HEK293 (cell line): ENCODE results near the gene GSTM1.

Experiments
- CTCF ChIP-seq: fragments of 450-650 bp; formaldehyde crosslinking; IDR thresholded peaks from 2 replicates; pipeline ENCODE4 v1.5.1; 2016; ENCODE audit warnings: missing biosample characterization, missing genetic modification characterization
- GLI2 ChIP-seq: fragments of 450-650 bp; formaldehyde crosslinking; IDR thresholded peaks from 2 replicates; pipeline ENCODE4; 2017; ENCODE audit warnings: missing biosample characterization, missing genetic modification characterization, low read depth, borderline replicate concordance
- GLIS2 ChIP-seq: fragments of 450-650 bp; formaldehyde crosslinking; IDR thresholded peaks from 2 replicates; pipeline ENCODE4 v1.5.1; 2016; ENCODE audit warnings: missing biosample characterization, missing genetic modification characterization
- IKZF3 ChIP-seq: fragments of 450-650 bp; IDR thresholded peaks from 2 replicates; pipeline ENCODE4 v1.5.0; 2018; ENCODE audit warnings: missing biosample characterization, mild to moderate bottlenecking, missing genetic modification characterization, moderate library complexity
- KLF17 ChIP-seq: fragments of 450-650 bp; formaldehyde crosslinking; IDR thresholded peaks from 2 replicates; pipeline ENCODE4 v1.5.1; 2016; ENCODE audit warnings: missing biosample characterization, missing genetic modification characterization
- MYNN ChIP-seq: fragments of 450-650 bp; formaldehyde crosslinking; IDR thresholded peaks from 2 replicates; pipeline ENCODE4 v1.5.1; 2016; ENCODE audit warnings: missing biosample characterization, missing genetic modification characterization, borderline replicate concordance
- OVOL3 ChIP-seq: fragments of 450-650 bp; formaldehyde crosslinking; IDR thresholded peaks from 2 replicates; pipeline ENCODE4 v1.5.1; 2016; ENCODE audit warnings: missing biosample characterization, missing genetic modification characterization
- PRDM4 ChIP-seq: fragments of 450-650 bp; formaldehyde crosslinking; IDR thresholded peaks from 2 replicates; pipeline ENCODE4 v1.5.1; 2017; ENCODE audit warnings: missing biosample characterization, missing genetic modification characterization
- ZBTB17 ChIP-seq: fragments of 450-650 bp; formaldehyde crosslinking; IDR thresholded peaks from 2 replicates; pipeline ENCODE4 v1.5.1; 2016; ENCODE audit warnings: missing biosample characterization, missing genetic modification characterization
- ZBTB7A ChIP-seq: fragments of 450-650 bp; formaldehyde crosslinking; IDR thresholded peaks from 2 replicates; pipeline ENCODE4 v1.5.1; 2016; ENCODE audit warnings: low read depth, missing biosample characterization, missing genetic modification characterization
- ZBTB8A ChIP-seq: fragments of 450-650 bp; formaldehyde crosslinking; IDR thresholded peaks from 2 replicates; pipeline ENCODE4 v1.5.1; 2016; ENCODE audit warnings: missing biosample characterization, missing genetic modification characterization
- ZFHX2 ChIP-seq: fragments of 450-650 bp; formaldehyde crosslinking; conservative IDR thresholded peaks from 2 replicates; pipeline ENCODE4 v1.5.1; 2016; ENCODE audit warnings: missing biosample characterization, missing genetic modification characterization
- ZFP41 ChIP-seq: fragments of 450-650 bp; formaldehyde crosslinking; IDR thresholded peaks from 2 replicates; pipeline ENCODE4 v1.5.1; 2016; ENCODE audit warnings: missing biosample characterization, missing genetic modification characterization, borderline replicate concordance
- ZNF114 ChIP-seq: fragments of 450-650 bp; formaldehyde crosslinking; IDR thresholded peaks from 2 replicates; pipeline ENCODE4 v1.5.0; 2017; ENCODE audit warnings: missing biosample characterization, missing genetic modification characterization
- ZNF132 ChIP-seq: fragments of 450-650 bp; formaldehyde crosslinking; IDR thresholded peaks from 2 replicates; pipeline ENCODE4 v1.5.1; 2017; ENCODE audit warnings: missing biosample characterization, missing genetic modification characterization, borderline replicate concordance
- ZNF133 ChIP-seq: fragments of 450-650 bp; formaldehyde crosslinking; IDR thresholded peaks from 2 replicates; pipeline ENCODE4 v1.5.1; 2016; ENCODE audit warnings: missing biosample characterization, missing genetic modification characterization
- ZNF146 ChIP-seq: fragments of 450-650 bp; formaldehyde crosslinking; IDR thresholded peaks from 2 replicates; pipeline ENCODE4 v1.5.1; 2016; ENCODE audit warnings: missing biosample characterization, missing genetic modification characterization
- ZNF184 ChIP-seq: fragments of 450-650 bp; IDR thresholded peaks from 2 replicates; pipeline ENCODE4 v1.5.1; 2018; ENCODE audit warnings: missing biosample characterization, mild to moderate bottlenecking, missing genetic modification characterization
- ZNF324 ChIP-seq: fragments of 450-650 bp; formaldehyde crosslinking; IDR thresholded peaks from 2 replicates; pipeline ENCODE4 v1.5.1; 2016; ENCODE audit warnings: missing biosample characterization, missing genetic modification characterization
- ZNF341 ChIP-seq: fragments of 450-650 bp; formaldehyde crosslinking; IDR thresholded peaks from 2 replicates; pipeline ENCODE4; 2016; ENCODE audit warnings: low read depth, missing biosample characterization, missing genetic modification characterization
- ZNF510 ChIP-seq: fragments of 450-650 bp; formaldehyde crosslinking; IDR thresholded peaks from 2 replicates; pipeline ENCODE4 v1.5.1; 2018; ENCODE audit warnings: mild to moderate bottlenecking, missing genetic modification characterization, missing biosample characterization; ENCODE audit not compliant: insufficient replicate concordance
- ZNF560 ChIP-seq: fragments of 450-650 bp; formaldehyde crosslinking; IDR thresholded peaks from 2 replicates; pipeline ENCODE4 v1.5.1; 2017; ENCODE audit warnings: missing biosample characterization, missing genetic modification characterization, borderline replicate concordance
- ZNF571 ChIP-seq: fragments of 450-650 bp; formaldehyde crosslinking; IDR thresholded peaks from 2 replicates; pipeline ENCODE4 v1.5.0; 2017; ENCODE audit warnings: missing biosample characterization, missing genetic modification characterization
- ZNF624 ChIP-seq: fragments of 450-650 bp; formaldehyde crosslinking; IDR thresholded peaks from 2 replicates; pipeline ENCODE4 v1.5.1; 2017; ENCODE audit warnings: missing biosample characterization, missing genetic modification characterization
- ZNF654 ChIP-seq: fragments of 450-650 bp; formaldehyde crosslinking; IDR thresholded peaks from 2 replicates; pipeline ENCODE4 v1.5.1; 2016; ENCODE audit warnings: low read depth, missing biosample characterization, missing genetic modification characterization
- ZNF677 ChIP-seq: fragments of 450-650 bp; IDR thresholded peaks from 2 replicates; pipeline ENCODE4 v1.5.0; 2018; ENCODE audit warnings: missing biosample characterization, mild to moderate bottlenecking, missing genetic modification characterization, moderate library complexity
- ZNF830 ChIP-seq: fragments of 450-650 bp; IDR thresholded peaks from 2 replicates; pipeline ENCODE4 v1.5.0; 2018; ENCODE audit warnings: missing biosample characterization, missing genetic modification characterization, low read depth, mild to moderate bottlenecking, moderate library complexity
- TF ChIP-seq, protein P1 (sequence below): fragments of 450-650 bp; formaldehyde crosslinking; IDR thresholded peaks from 2 replicates; pipeline ENCODE4 v1.5.1; 2016; ENCODE audit warnings: missing biosample characterization, missing genetic modification characterization
- TF ChIP-seq, protein P2 (sequence below): fragments of 450-650 bp; formaldehyde crosslinking; IDR thresholded peaks from 2 replicates; pipeline ENCODE4; 2016; ENCODE audit warnings: missing biosample characterization, missing genetic modification characterization
- TF ChIP-seq, protein P3 (sequence below): fragments of 450-650 bp; formaldehyde crosslinking; IDR thresholded peaks from 2 replicates; pipeline ENCODE4 v1.5.1; 2016; ENCODE audit warnings: missing biosample characterization, missing genetic modification characterization

The GSTM1 gene

DNA sequence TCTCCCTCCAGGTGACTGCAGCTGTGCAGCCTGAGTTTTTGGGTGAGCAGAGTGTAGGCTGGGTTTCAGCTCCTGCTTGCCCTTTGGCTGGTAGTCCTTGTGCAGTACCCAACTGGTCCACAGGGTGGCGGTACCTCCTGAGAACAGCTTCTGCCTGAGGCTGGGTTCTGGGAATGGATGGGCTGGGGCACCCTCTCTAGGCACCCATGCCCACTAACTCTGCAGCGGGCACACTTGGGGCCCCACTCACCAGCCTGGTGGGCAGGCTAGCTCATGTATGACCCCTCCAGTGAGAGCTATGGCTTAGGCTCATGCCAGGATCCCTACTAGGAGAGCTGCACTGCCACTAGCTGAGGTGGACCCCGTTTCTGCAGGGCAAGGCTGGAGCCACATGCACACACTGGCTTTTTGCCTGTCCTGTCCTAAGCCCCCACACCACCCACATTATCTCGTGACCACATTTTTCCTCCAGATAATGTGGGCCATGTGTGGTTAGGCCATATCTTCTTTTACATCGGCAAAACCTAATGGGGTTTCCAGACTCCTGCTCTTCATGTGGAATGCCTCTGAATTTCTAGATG, 47.2 kb upstream of the GSTM1 start (continued):
- TF ChIP-seq CTCF (tag by site-specific recombination) (peak; percentile 78), ZNF510 (tag by site-specific recombination) (no peak), ZNF571 (tag by site-specific recombination) (no peak), ZFP41 (tag by site-specific recombination) (no peak), ZNF114 (no peak), GLI2 (no peak), OVOL3 (tag by site-specific recombination) (no peak), ZNF132 (tag by site-specific recombination) (no peak), ZBTB8A (peak; percentile 62), ZFHX2 (tag by site-specific recombination) (peak; percentile 40; the same call in 1 of the 2 replicates), MYNN (tag by site-specific recombination) (no peak), IKZF3 (tag by site-specific recombination) (no peak), GLIS2 (no peak), ZNF146 (tag by site-specific recombination) (no peak), ZNF560 (no peak), ZNF830 (no peak), ZNF624 (tag by site-specific recombination) (no peak), KLF17 (tag by site-specific recombination) (no peak), PRDM4 (tag by site-specific recombination) (no peak), ZNF677 (no peak), ZNF184 (no peak), ZBTB17 (tag by site-specific recombination) (0 out of 2 replicates have a peak, but pooled peaks have one; percentile 2), ZNF133 (tag by site-specific recombination) (no peak), ZNF654 (tag by site-specific recombination) (peak; percentile 30), ZNF324 (tag by site-specific recombination) (no peak), ZNF341 (no peak), ZBTB7A (tag by site-specific recombination) (no peak)
- TF ChIP-seq, protein P1, sequence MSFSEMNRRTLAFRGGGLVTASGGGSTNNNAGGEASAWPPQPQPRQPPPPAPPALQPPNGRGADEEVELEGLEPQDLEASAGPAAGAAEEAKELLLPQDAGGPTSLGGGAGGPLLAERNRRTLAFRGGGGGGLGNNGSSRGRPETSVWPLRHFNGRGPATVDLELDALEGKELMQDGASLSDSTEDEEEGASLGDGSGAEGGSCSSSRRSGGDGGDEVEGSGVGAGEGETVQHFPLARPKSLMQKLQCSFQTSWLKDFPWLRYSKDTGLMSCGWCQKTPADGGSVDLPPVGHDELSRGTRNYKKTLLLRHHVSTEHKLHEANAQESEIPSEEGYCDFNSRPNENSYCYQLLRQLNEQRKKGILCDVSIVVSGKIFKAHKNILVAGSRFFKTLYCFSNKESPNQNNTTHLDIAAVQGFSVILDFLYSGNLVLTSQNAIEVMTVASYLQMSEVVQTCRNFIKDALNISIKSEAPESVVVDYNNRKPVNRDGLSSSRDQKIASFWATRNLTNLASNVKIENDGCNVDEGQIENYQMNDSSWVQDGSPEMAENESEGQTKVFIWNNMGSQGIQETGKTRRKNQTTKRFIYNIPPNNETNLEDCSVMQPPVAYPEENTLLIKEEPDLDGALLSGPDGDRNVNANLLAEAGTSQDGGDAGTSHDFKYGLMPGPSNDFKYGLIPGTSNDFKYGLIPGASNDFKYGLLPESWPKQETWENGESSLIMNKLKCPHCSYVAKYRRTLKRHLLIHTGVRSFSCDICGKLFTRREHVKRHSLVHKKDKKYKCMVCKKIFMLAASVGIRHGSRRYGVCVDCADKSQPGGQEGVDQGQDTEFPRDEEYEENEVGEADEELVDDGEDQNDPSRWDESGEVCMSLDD (tag by site-specific recombination) = no peak
- TF ChIP-seq, protein P2, sequence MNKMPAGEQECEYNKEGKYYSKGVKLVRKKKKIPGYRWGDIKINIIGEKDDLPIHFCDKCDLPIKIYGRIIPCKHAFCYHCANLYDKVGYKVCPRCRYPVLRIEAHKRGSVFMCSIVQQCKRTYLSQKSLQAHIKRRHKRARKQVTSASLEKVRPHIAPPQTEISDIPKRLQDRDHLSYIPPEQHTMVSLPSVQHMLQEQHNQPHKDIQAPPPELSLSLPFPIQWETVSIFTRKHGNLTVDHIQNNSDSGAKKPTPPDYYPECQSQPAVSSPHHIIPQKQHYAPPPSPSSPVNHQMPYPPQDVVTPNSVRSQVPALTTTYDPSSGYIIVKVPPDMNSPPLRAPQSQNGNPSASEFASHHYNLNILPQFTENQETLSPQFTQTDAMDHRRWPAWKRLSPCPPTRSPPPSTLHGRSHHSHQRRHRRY = no peak
- TF ChIP-seq, protein P3, sequence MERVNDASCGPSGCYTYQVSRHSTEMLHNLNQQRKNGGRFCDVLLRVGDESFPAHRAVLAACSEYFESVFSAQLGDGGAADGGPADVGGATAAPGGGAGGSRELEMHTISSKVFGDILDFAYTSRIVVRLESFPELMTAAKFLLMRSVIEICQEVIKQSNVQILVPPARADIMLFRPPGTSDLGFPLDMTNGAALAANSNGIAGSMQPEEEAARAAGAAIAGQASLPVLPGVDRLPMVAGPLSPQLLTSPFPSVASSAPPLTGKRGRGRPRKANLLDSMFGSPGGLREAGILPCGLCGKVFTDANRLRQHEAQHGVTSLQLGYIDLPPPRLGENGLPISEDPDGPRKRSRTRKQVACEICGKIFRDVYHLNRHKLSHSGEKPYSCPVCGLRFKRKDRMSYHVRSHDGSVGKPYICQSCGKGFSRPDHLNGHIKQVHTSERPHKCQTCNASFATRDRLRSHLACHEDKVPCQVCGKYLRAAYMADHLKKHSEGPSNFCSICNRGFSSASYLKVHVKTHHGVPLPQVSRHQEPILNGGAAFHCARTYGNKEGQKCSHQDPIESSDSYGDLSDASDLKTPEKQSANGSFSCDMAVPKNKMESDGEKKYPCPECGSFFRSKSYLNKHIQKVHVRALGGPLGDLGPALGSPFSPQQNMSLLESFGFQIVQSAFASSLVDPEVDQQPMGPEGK (tag by site-specific recombination) = peak; percentile 31; the same call in 1 of the 2 replicates
